Breast epithelium (tissue), 3 donors: ENCODE measurements around the gene NWD2.

Experiments used
- CTCF ChIP-seq, 3 donors: fragments of 450-650 bp; IDR thresholded peaks; one replicate each; pipeline ENCODE4 v1.5.1; 2016 to 2017; ENCODE audit warnings: antibody characterized with exemption in 3 of 3, mild to moderate bottlenecking in 3 of 3, moderate library complexity in 3 of 3
- POLR2A ChIP-seq: fragments of 450-650 bp; IDR thresholded peaks from one replicate; pipeline ENCODE4 v1.6.1; 2016; ENCODE audit warnings: antibody characterized with exemption, mild to moderate bottlenecking, moderate library complexity

- TF ChIP-seq CTCF (IDR thresholded peaks at IDR 0.05) (no peak), POLR2A (no peak)
Measured at GRCh38 chr4:37467223-37467622, 222.7 kb downstream of the NWD2 start.
